ENCODE results near the gene MSANTD7. TPM values are rescaled to one million over a fixed set of nuclear protein-coding genes. Genes with fewer than 3 reads are reported as not detected.
A peak's percentile ranks its signal among the peaks of the same experiment; 100 is the strongest.
"Not testable (repeated sequence)": the region's sequence is repeated elsewhere in the genome, so short reads cannot be mapped to it uniquely, and the experiment has no call there.

Gene MSANTD7
- total RNA-seq, 6 experiments from 2014 or later, result 2.2 to 6.0 (median 3.2) TPM

DNA sequence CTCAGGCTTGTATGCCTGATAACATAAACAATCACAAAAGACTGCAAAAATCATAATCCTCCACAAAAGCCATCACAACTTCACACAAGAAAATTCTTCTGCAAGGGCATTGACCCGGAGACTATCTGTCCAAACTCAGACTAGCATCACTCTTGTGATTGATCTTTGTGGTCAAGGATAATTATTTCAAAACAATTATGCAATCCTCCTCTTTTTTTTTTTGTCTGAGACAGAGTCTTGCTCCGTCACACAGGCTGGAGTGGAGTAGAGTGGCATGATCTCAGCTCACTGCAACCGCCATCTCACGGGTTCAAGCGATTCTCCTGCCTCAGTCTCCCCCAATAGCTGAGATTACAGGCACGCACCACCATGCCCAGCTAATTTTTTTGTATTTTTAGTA is 22.4 kb upstream of the MSANTD7 start:
- 48% methylated on average over 2 of the region's 6 CpGs for WGBS (ENCODE audit: insufficient coverage, low coverage, low lambda C conversion rate, missing lambda C conversion rate)
- H3K4me1 ChIP-seq, result no peaks in the 10 kb centered on the region
- intact Hi-C loops (cut with DNase I), result no loop called here

DNA sequence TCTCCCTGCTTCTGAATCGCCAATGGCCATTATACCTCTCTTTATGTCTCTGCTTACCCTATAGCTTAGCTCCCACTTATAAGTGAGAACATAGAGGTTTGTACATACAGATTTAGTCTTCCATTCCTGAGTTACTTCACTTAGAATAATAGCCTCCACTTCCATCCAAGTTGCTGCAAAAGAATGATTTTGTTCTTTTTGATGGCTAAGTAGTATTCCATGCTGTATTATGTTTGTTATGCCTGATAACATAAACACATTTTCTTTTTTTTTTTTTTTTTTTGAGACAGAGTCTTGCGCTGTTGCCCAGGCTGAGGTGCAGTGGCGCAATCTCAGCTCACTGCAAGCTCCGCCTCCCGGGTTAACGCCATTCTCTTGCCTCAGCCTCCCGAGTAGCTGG is 21.4 kb upstream of the MSANTD7 start:
- H3K9me3 ChIP-seq; H3K27me3 ChIP-seq; DNase-seq; ATAC-seq; H3K4me3 ChIP-seq; H3K4me1 ChIP-seq; H3K36me3 ChIP-seq; intact Hi-C loops (cut with DNase I); H3K27ac ChIP-seq: not testable (repeated sequence)
- 96% methylated on average over 7 of the region's 7 CpGs for WGBS (ENCODE audit: insufficient coverage, low coverage, low lambda C conversion rate, missing lambda C conversion rate)

More for the DNA sequence above, 22.4 kb upstream of the MSANTD7 start:
- ATAC-seq, result peak in 1 of 4 donors; percentile 22
- TF ChIP-seq, protein P1, sequence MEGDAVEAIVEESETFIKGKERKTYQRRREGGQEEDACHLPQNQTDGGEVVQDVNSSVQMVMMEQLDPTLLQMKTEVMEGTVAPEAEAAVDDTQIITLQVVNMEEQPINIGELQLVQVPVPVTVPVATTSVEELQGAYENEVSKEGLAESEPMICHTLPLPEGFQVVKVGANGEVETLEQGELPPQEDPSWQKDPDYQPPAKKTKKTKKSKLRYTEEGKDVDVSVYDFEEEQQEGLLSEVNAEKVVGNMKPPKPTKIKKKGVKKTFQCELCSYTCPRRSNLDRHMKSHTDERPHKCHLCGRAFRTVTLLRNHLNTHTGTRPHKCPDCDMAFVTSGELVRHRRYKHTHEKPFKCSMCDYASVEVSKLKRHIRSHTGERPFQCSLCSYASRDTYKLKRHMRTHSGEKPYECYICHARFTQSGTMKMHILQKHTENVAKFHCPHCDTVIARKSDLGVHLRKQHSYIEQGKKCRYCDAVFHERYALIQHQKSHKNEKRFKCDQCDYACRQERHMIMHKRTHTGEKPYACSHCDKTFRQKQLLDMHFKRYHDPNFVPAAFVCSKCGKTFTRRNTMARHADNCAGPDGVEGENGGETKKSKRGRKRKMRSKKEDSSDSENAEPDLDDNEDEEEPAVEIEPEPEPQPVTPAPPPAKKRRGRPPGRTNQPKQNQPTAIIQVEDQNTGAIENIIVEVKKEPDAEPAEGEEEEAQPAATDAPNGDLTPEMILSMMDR (IDR thresholded peaks at IDR 0.05), result no peak
- no peak for TF ChIP-seq POLR2A (IDR thresholded peaks at IDR 0.05)
- DNase-seq, result no peak
- Histone ChIP-seq H3K4me3 (no peak overlapping the region), H3K9me3 (no peaks in the 10 kb centered on the region), H3K36me3 (no peaks in the 10 kb centered on the region), H3K27ac (no peak overlapping the region), H3K27me3 (no peaks in the 10 kb centered on the region)

DNA sequence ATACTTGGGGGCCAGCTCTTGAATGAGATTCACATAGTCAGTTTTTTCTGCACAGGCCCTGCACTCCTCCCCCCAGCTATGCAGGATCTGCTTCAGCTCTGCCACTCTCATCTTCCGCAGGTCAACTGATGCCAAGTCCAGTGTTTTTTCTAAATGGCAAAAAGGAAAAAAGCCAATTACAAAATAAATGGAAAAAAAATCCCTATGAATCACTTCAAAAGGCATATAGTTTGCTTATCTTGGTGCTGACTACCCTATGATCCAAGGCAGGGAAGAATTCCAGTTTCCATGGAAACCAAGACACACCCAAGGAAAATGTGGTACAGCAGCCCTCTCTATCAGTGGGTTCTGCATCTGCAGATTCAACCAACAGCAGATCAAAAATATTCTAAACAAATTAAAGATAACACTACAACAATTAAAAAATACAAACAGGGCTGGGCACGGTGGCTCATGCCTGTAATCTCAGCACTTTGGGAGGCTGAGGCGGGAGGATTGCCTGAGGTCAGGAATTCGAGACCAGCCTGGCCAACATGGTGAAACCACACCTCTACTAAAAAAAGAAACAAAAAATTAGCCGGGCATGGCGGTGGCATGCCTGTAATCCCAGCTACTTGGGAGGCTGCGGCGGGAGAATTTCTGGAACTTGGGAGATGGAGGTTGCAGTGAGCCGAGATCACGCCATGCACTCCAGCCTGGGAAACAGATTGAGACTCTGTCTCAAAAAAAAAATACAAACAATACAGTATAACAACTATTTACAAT is 17.9 kb upstream of the MSANTD7 start:
- Histone ChIP-seq H3K9me3 (no peaks in the 10 kb centered on the region), H3K27ac (no peak overlapping the region), H3K4me1 (no peaks in the 10 kb centered on the region), H3K27me3 (no peaks in the 10 kb centered on the region), H3K36me3 (no peaks in the 10 kb centered on the region), H3K4me3 (no peak overlapping the region)
- intact Hi-C loops (cut with DNase I), result loop anchor here in 1 of 2 donors (10.0 kb wide), 1 partner anchor 315 kb away; no protein-coding TSS in a partner anchor
- 95% methylated on average over 10 of the region's 10 CpGs for WGBS (ENCODE audit: insufficient coverage, low coverage, low lambda C conversion rate, missing lambda C conversion rate)
- TF ChIP-seq POLR2A (IDR thresholded peaks at IDR 0.05), result no peak
- TF ChIP-seq, protein P1 (IDR thresholded peaks at IDR 0.05), result no peak
- no peak for DNase-seq
- ATAC-seq, result no peak

DNA sequence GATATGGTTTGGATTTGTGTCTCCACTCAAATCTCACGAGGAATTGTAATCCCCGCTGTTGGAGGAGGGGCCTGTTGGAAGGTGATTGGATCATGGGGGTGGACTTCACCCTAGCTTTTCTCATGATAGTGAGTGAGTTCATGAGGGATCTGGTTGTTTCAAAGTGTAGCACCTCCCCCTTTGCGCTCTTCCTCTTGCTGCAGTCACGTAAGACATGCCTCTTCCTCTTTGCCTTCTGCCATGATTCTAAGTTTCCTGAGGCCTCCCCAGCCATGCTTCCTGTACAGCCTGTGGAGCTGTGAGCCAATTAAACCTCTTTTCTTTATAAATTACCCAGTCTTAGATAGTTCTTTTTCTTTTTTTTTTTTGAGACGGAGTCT is 17.3 kb upstream of the MSANTD7 start:
- no peak overlapping the region for H3K27ac ChIP-seq
- no peaks in the 10 kb centered on the region for H3K4me1 ChIP-seq
- intact Hi-C loops (cut with DNase I), result loop anchor here in 1 of 2 donors (10.0 kb wide), 1 partner anchor 316 kb away; no protein-coding TSS in a partner anchor
- no peaks in the 10 kb centered on the region for H3K27me3 ChIP-seq
- WGBS (ENCODE audit: insufficient coverage, low coverage, low lambda C conversion rate, missing lambda C conversion rate), result 69% methylated on average over 2 of the region's 5 CpGs
- TF ChIP-seq, protein P1 (IDR thresholded peaks at IDR 0.05), result no peak
- TF ChIP-seq POLR2A (IDR thresholded peaks at IDR 0.05), result no peak
- DNase-seq (no peak), ATAC-seq (no peak)
- no peak overlapping the region for H3K4me3 ChIP-seq
- H3K9me3 ChIP-seq, result no peaks in the 10 kb centered on the region
- H3K36me3 ChIP-seq, result no peaks in the 10 kb centered on the region

DNA sequence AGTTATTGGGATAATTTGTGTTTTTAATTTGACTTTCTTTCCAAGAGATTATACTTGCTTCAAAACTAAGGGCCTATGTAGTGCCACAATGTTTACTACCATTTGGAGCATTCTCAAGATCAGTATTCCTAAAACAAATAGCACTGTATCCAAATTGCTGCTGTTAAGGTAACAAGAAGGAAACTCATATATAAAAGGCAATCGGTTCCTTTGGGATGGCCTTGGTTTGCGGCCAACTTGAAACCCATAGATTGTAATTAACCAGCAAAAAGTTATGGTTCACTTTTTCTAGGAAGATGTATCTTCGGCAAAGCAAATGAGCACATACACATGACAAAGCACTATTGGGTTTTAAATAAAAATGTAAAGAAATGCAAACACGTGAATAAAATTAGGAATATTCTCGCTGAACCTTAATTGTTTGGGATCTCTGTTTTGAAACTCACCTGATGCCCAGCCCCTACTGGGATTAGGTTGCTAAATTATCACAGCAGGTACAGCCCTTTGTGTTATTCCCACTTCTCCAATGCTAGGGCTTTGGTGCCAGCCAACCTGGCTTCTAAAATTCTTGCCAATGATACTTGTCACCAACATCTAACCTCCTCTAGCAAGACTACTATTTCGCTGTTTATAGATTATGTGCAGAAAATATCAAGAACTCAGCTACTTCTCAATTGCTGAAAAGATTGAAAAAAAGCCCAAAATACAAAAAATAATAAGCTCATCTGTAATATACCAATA is 16.3 kb upstream of the MSANTD7 start:
- Histone ChIP-seq H3K27me3 (no peaks in the 10 kb centered on the region), H3K4me3 (no peak overlapping the region), H3K36me3 (no peaks in the 10 kb centered on the region), H3K4me1 (no peaks in the 10 kb centered on the region), H3K9me3 (no peaks in the 10 kb centered on the region), H3K27ac (no peak overlapping the region)
- intact Hi-C loops (cut with DNase I), result loop anchor here in 1 of 2 donors (10.0 kb wide), 1 partner anchor 317 kb away; no protein-coding TSS in a partner anchor
- no peak for DNase-seq
- 82% methylated on average over 6 of the region's 6 CpGs for WGBS (ENCODE audit: insufficient coverage, low coverage, low lambda C conversion rate, missing lambda C conversion rate)
- no peak for ATAC-seq
- TF ChIP-seq, protein P1 (IDR thresholded peaks at IDR 0.05), result no peak
- no peak for TF ChIP-seq POLR2A (IDR thresholded peaks at IDR 0.05)
